IPS-20b (cell line): Measurements from ENCODE around the gene CAMK1D.

Experiments used
- H3K27ac ChIP-seq: one replicate; pipeline ENCODE4 v1.5.1; 2013; ENCODE audit warnings: low read length
- H3K27me3 ChIP-seq: 2 replicates; pipeline ENCODE4 v1.6.1; 2013; ENCODE audit warnings: mild to moderate bottlenecking, low read length, inconsistent platforms; ENCODE audit not compliant: insufficient read depth
- H3K36me3 ChIP-seq: 2 replicates; pipeline ENCODE4 v1.6.1; 2013; ENCODE audit warnings: low read depth, mild to moderate bottlenecking, inconsistent platforms, low read length, moderate library complexity; ENCODE audit not compliant: insufficient read depth
- H3K4me1 ChIP-seq: 2 replicates; pipeline ENCODE4 v1.6.1; 2013; ENCODE audit warnings: mild to moderate bottlenecking, control low read depth, inconsistent platforms, low read length, moderate library complexity; ENCODE audit not compliant: insufficient read depth
- H3K4me3 ChIP-seq: 2 replicates; pipeline ENCODE4 v1.5.1; 2013; ENCODE audit warnings: mild to moderate bottlenecking, low read length, inconsistent platforms
- H3K9ac ChIP-seq: 2 replicates; pipeline ENCODE4 v1.6.1; 2013; ENCODE audit warnings: low read depth, mild to moderate bottlenecking, inconsistent platforms, low read length, moderate library complexity
- H3K9me3 ChIP-seq: 2 replicates; pipeline ENCODE4 v1.6.1; 2013; ENCODE audit warnings: mild to moderate bottlenecking, low read depth, low read length, inconsistent platforms; ENCODE audit not compliant: insufficient read depth

CAMK1D gene

DNA sequence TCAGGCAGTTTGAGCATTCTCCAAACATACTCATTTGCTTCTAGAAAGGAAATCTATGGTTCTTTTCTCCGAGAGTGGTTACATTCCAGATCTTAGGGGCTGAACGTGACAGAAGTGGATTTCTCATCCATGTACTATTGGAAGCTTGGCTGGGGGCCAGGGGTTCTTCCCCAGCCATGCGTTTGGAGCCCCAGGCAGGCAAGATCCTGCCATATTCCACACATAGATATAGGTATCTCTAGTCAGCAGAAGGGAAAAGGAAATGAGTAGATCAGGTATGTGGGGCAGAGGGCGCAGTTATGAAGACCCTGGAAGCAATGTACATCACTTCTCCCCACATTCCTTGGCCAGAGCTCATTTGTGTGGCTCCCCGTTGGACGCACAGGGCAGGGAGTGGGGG, 352.3 kb downstream of the CAMK1D start:
- H3K4me3 ChIP-seq: no peak overlapping the region
- no peak overlapping the region for H3K27ac ChIP-seq
- no peaks in the 10 kb centered on the region for H3K27me3 ChIP-seq
- H3K36me3 ChIP-seq: no peaks in the 10 kb centered on the region
- no peaks in the 10 kb centered on the region for H3K9me3 ChIP-seq
- H3K9ac ChIP-seq: no peak overlapping the region
- H3K4me1 ChIP-seq: peaks cover 1% of the 10 kb centered on the region

DNA sequence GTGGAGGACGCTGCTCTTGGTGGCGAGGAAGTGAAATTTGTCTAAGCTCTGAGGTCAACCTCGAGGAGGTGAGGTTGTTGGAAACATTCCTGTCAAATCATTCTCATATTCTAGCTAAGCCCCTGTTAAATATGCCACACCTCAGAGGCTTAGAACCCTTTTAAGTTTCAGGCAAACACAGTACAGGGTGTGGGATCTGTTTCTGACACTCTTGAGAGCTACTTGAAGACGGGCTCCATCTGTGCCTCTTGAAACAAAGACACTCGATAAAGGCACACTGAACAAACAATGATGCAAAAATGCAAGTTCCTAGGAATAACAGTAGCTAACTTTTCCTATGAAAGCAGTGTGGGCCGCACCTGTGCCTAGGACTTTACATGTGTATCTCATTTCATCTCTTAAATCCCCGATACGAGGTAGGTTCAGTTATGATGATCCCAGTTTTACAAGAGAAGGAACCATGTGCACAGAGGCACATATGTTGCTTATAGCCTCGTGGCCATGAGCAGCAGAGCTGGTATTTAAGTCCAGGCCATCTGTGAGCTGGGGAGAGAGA, 352.9 kb downstream of the CAMK1D start:
- Histone ChIP-seq H3K27me3 (no peaks in the 10 kb centered on the region), H3K4me3 (no peak overlapping the region), H3K4me1 (peaks cover 7% of the 10 kb centered on the region), H3K36me3 (no peaks in the 10 kb centered on the region), H3K27ac (no peak overlapping the region), H3K9me3 (no peaks in the 10 kb centered on the region), H3K9ac (no peak overlapping the region)

DNA sequence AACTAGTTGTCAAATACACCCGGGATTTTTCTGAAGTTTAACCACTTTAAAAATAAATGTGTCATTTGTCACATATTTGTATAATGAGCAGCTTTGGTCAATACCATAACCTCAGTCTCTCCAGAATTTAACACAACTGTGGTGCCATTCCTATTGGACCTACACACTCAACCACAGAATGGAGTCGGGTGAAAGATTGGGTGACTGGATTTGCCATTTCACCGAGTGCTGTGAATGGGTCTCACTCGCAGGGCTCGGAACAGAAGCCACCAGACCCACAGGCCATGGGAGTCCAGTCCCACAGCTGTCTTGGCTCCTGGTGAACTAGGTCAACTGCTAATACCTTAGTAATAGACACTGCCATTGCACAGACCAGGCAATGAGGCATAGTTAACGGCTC, 353.8 kb downstream of the CAMK1D start:
- Histone ChIP-seq H3K27me3 (no peaks in the 10 kb centered on the region), H3K4me3 (no peak overlapping the region), H3K27ac (no peak overlapping the region), H3K36me3 (no peaks in the 10 kb centered on the region), H3K9ac (no peak overlapping the region), H3K4me1 (peaks cover 15% of the 10 kb centered on the region), H3K9me3 (no peaks in the 10 kb centered on the region)

DNA sequence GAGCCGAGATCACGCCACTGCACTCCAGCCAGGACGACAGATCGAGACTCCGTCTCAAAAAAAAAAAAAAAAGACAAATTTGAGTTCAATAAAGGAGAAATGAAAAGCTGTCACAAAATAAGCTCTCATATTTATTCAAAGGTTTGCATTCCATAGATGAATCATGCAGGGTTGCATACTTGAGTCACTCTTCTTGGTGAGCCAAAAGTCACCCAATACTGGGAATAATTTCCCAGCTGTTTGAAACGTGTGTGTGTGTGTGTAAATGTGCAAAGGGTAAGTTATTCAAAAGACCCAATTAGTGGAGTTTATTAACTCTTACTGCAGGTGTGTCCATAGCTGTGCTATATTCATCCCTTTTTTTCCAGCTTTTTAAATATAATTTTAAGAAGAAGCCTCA, 354.5 kb downstream of the CAMK1D start:
- H3K9me3 ChIP-seq: no peaks in the 10 kb centered on the region
- H3K9ac ChIP-seq: no peak overlapping the region
- no peaks in the 10 kb centered on the region for H3K27me3 ChIP-seq
- H3K27ac ChIP-seq: no peak overlapping the region
- no peak overlapping the region for H3K4me3 ChIP-seq
- peaks cover 15% of the 10 kb centered on the region for H3K4me1 ChIP-seq
- H3K36me3 ChIP-seq: no peaks in the 10 kb centered on the region

DNA sequence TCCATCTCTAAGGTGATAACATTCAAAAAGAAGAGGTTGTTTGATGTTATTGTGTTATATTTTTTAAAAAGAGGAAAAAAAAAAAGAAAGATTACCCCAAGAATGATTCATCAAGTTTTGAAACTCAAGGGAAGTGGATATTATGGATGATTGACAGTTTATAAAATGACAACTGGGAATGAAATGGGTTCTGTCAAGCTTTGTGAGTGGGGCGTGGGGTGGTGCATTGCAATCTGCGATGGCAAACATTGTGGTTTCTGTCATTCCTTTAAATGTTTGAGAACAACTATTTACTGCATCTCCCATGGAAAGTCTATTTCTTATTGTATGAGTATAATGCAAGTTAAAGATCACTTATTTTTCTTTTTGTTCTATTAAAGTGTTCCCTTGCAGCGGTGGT, 355.1 kb downstream of the CAMK1D start:
- H3K27me3 ChIP-seq: no peaks in the 10 kb centered on the region
- peaks cover 15% of the 10 kb centered on the region for H3K4me1 ChIP-seq
- H3K9me3 ChIP-seq: no peaks in the 10 kb centered on the region
- H3K9ac ChIP-seq: no peak overlapping the region
- H3K4me3 ChIP-seq: no peak overlapping the region
- H3K27ac ChIP-seq: no peak overlapping the region
- no peaks in the 10 kb centered on the region for H3K36me3 ChIP-seq

DNA sequence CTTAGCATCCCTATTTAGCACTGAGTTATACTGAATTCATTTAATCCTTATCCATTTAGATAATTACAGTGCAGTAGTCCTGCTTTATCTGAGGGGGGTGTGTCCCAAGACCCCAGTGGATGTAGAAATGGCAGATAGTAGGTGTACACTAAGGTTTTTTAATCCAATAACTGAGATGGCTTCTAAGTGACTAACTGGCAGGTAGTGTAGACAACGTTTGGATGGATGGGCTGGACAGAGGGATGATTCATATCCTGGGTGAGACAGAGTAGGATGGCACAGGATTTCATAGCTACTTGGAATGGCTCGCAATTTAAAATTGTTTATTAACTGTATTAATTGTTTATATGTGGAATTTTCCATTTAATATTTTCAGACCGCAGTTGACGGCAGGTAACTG, 356.6 kb downstream of the CAMK1D start:
- no peak overlapping the region for H3K27ac ChIP-seq
- H3K9ac ChIP-seq: no peak overlapping the region
- H3K9me3 ChIP-seq: no peaks in the 10 kb centered on the region
- H3K27me3 ChIP-seq: no peaks in the 10 kb centered on the region
- H3K4me1 ChIP-seq: peaks cover 15% of the 10 kb centered on the region
- H3K4me3 ChIP-seq: no peak overlapping the region
- no peaks in the 10 kb centered on the region for H3K36me3 ChIP-seq

DNA sequence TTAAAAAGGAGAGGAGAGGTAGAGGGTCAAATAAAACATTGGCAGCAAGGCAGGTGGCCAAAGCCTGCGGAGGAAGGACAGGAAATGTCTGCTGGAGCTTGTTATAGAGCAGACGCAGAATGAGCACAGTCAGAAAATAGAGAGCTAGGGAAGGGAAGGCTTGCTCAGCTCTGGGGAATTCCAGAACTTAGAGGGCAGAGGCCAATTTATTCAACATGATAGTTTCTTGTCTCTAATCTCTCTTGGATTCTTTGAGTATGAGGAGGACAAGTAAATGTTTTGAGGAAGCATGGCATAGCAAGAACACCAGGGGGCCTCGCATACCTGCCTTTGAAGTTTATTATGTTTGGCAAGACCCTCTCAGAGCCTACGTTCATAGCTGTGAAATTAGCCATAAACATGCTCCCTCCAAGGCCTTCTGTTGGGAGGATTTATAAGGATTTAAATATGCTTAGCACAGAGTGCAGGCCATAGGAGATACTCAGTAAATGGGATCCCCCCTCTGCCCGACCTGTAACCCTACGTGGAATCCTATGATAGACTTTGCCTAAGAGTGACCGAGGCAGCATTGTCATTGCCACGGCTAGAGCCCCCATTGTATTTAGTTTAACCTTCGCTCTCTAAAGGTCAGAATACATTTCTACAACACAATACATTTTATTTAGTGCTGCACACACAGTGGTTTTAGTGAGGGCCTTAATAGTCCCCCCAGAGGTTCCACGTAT, 358.3 kb downstream of the CAMK1D start:
- H3K9me3 ChIP-seq: no peaks in the 10 kb centered on the region
- H3K36me3 ChIP-seq: no peaks in the 10 kb centered on the region
- H3K4me3 ChIP-seq: 0 out of 2 replicates have a peak overlapping the region, but pooled peaks have one; percentile 6
- peaks cover 18% of the 10 kb centered on the region for H3K4me1 ChIP-seq
- H3K27ac ChIP-seq: no peak overlapping the region
- H3K27me3 ChIP-seq: no peaks in the 10 kb centered on the region
- no peak overlapping the region for H3K9ac ChIP-seq

DNA sequence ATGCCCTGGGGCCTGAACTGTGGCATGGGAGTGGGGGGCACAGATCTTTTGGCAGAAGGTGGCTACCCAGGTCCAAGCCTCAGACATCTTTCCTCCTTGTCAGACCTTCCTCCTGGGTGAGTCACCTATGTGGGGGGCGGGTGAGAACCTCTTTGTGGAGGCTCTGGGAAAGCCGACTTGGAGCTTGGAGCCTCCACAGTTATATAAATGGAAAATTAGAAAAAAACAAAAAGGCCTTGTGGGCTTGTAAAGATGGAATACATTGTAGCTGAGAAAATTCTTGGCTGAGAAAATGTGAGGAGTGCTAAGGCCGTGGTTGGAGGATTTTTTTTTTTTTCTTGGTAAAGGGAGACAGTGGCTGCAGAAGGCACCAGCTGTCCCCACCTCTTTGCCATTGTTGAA, 359.7 kb downstream of the CAMK1D start:
- Histone ChIP-seq H3K9ac (no peak overlapping the region), H3K27me3 (no peaks in the 10 kb centered on the region), H3K9me3 (no peaks in the 10 kb centered on the region), H3K27ac (no peak overlapping the region), H3K36me3 (no peaks in the 10 kb centered on the region), H3K4me1 (peaks cover 18% of the 10 kb centered on the region), H3K4me3 (no peak overlapping the region)

DNA sequence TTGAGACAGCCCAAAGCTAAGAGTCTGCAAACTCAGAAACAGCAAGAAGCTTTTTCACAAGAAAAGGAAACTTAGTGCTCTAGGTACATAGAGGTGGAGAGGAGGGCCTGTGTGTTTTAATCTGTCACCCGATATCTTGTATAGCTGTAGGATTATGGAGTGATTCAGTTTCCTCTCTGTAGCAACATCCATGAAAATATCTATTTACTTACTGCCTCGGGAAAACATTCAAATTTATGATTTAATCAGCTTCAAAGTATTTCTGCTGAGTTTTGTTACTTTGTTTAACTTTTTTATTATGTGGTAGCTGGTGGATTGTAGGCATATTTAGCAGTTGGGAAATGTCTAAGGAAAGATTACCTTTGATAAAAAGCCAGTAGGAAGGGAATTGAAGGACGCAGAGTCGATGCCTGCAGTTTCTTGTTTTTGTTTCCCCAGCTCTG, 360.2 kb downstream of the CAMK1D start:
- Histone ChIP-seq H3K4me3 (no peak overlapping the region), H3K9ac (no peak overlapping the region), H3K27me3 (no peaks in the 10 kb centered on the region), H3K27ac (no peak overlapping the region), H3K9me3 (no peaks in the 10 kb centered on the region), H3K36me3 (no peaks in the 10 kb centered on the region), H3K4me1 (peaks cover 18% of the 10 kb centered on the region)

DNA sequence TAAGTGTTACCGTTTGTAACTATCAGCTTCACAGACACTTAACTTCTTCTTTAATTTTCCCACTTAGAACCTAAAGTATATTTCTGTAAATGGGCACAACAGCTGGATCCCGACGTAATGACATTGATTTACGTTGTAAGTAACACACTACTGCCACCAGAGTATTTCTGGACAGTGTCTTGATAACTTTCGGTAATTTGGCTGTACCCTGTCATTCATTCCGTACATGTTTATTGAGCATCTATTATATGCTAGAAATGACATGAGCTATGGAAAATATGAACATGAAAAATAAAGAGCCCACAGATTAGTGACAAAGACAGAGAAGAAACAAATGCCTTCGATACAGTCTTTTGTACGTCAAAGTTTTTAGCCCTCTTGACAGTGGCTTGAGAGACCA, 360.8 kb downstream of the CAMK1D start:
- Histone ChIP-seq H3K27me3 (no peaks in the 10 kb centered on the region), H3K4me3 (no peak overlapping the region), H3K4me1 (peaks cover 18% of the 10 kb centered on the region), H3K9me3 (no peaks in the 10 kb centered on the region), H3K36me3 (no peaks in the 10 kb centered on the region), H3K27ac (no peak overlapping the region), H3K9ac (no peak overlapping the region)

DNA sequence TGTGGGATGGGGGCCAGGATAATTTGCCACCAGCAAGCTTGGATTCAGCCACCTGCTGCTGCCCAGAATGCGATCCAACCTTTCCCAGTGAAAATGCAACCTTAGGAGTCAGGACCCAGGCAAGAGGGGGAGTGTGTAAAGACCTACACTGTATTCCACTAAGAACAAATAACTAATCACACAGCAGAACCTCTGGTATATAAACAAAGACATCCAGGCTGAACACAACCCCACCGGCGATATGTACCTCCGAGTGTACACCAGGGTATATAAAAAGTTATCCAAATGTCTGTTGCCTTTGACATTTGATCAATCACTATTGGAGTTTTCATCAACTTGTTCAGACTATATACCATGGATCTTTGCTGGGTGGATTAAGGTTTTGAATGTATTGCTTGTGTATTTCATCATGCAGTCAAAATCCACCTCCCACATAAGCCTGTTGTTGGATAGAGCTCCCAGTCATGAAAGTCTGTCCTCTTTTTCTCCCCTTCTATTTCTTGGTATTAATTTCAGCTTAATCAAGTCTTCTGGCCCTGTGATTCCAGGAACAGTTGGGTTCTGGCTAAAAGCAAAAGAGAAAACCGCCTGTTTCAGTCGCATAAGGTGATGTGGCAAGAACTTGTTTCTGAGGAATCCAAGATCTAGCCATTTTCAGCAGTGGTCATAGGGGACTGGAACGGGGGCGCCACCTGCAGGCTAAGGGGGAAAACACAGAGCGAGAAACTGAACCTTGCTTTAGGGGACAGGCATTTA, 361.4 kb downstream of the CAMK1D start:
- no peak overlapping the region for H3K27ac ChIP-seq
- no peaks in the 10 kb centered on the region for H3K27me3 ChIP-seq
- H3K4me3 ChIP-seq: no peak overlapping the region
- peaks cover 18% of the 10 kb centered on the region for H3K4me1 ChIP-seq
- H3K36me3 ChIP-seq: no peaks in the 10 kb centered on the region
- H3K9ac ChIP-seq: no peak overlapping the region
- no peaks in the 10 kb centered on the region for H3K9me3 ChIP-seq

DNA sequence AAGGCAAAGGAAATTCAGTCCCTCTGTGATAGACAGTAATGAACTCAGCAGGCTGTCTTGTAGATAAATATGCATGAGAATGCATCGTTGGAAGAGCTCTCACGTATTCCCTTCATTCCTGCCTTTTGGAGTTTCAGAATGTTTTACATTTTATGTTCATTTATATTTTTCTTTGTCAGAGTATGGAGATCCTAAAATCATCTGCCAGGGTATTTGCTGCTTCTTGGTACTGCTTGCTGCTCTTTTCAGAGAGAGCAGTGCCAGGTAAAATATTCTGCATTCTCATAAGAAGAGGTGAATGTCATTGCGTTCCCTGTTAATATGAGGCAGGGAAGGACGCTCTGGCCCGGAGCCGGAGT, 362.0 kb downstream of the CAMK1D start:
- no peaks in the 10 kb centered on the region for H3K9me3 ChIP-seq
- no peak overlapping the region for H3K9ac ChIP-seq
- no peaks in the 10 kb centered on the region for H3K36me3 ChIP-seq
- no peak overlapping the region for H3K4me3 ChIP-seq
- H3K27ac ChIP-seq: no peak overlapping the region
- H3K4me1 ChIP-seq: peaks cover 18% of the 10 kb centered on the region
- no peaks in the 10 kb centered on the region for H3K27me3 ChIP-seq
